HG03575 (cell line): ENCODE measurements around the gene RFNG.

Source experiments
- ATAC-seq: cut with Tn5 transposase; IDR thresholded peaks from one replicate; pipeline ENCODE4 v1.9.1; 2021; ENCODE audit not compliant: unreplicated experiment, insufficient number of reproducible peaks, low FRiP score; ENCODE audit errors: extremely low read depth

The RFNG gene

DNA sequence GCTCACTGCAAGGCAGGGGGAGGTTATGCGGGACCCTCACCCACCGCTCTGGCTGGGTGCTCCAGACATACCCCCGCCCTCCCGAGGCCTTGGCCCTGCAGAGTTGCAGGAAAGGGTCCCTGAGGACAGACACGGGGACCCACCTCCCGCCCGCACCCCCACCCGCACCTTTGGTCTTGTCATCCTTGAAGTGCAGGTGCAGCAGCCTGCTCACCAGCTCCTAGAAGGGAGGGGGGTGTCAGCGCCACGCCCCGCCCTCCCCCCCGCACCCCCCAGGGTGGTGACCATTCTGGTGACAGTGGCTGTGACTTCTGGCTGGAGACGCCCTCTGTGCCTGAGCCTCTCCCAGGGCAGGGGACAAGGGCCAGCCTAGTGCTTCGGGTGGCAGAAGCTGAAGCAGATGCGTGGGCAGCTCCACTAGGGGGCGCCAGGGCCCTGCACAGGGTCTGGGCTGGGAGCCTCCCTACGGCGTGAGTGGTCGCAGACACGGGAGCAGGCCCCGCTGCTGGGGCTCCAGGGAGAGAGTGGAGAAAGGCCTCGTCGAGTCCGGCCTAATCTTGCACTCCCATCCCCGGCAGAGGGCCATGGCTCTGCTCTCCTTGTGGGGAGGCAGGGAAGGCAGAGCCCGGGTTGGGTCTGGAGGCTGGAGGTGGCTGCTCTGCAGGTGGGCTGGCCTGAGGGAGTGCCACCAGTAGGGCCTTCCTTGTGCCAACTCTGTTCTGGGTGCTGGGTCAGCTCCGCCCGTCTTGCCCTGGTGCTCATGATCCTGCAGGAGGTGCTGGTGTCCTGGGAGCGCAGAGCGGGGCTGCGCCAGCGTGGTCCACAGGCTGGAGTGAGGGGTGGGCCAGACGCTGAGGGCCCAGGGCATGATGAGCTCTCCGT lies 31.7 kb downstream of the RFNG start:
- ATAC-seq = no peak

- ATAC-seq = no peak
Observed at GRCh38 chr17:82018989-82019689, 32.5 kb downstream of the RFNG start.

- ATAC-seq = no peak
Observed at GRCh38 chr17:82018152-82018988, 33.2 kb downstream of the RFNG start.

DNA sequence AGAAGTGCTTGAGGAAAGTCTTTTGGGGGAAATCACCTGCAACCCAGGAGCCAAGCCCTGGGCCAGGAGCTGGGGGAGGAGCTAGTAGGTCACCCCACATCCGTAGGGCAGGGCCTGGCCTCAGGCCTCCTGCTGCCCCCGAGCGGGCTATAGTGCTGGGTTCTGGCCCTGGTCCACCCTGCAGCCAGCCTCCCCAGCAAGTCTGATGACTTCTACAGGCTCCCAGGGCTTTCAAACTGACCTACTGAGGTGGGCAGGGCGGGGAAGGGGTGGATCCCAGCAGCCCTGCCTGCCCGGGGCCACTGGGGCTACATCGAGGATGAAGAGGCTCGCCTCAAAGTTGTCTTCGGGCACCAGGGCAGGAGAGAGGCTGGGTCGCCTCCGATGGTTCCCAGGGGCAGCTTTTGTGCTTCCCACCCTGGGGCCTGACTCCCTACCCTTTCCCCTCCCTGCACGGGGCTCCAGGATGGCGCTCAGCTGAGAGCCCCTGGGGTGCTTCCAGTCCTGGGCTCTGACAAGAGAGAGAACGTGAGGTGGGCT lies 33.9 kb downstream of the RFNG start:
- ATAC-seq = no peak

- ATAC-seq = no peak
Observed at GRCh38 chr17:82016875-82017459, 34.6 kb downstream of the RFNG start.

- no peak for ATAC-seq
Observed at GRCh38 chr17:82016061-82016874, 35.3 kb downstream of the RFNG start.

- ATAC-seq = no peak
Observed at GRCh38 chr17:82015311-82015971, 36.2 kb downstream of the RFNG start.

DNA sequence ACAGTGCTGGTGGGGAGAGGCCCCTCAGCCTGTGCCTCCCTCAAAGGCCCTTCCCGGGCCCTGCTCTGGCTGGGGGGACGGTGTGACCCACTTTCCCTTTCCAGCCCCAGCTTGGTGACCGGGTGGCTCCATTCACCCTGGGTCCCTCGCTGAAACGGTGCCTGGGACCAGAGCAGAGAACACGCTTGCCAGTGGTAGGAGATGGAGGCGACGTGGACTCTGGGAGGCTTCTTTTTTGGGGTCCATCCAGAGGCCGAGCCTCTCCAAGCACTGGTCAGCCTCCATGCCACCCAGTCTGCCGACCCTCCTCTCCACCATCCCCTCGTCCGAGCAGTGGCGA lies 36.7 kb downstream of the RFNG start:
- no peak for ATAC-seq

DNA sequence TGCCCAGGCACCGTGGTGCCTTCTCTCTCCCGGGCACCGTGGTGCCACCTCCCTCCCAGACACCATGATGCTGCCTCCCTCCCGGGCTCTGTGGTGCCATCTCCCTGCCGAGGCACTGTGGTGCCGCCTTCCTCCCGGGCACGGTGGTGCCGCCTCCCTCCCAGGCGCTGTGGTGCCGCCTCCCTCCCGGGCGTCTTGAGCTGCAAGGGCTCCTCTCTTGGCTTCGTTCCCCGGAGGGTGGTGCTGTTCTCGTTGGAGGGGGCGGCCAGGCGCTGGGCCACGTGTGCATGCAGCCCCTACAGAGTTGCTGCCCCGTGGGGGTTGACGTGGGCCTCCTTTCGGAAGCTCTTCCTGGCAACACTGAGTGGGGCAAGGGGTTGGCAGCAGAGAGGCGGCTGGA lies 37.2 kb downstream of the RFNG start:
- ATAC-seq = no peak

- no peak for ATAC-seq
Observed at GRCh38 chr17:82013772-82014321, 37.8 kb downstream of the RFNG start.

- no peak for ATAC-seq
Observed at GRCh38 chr17:82013341-82013740, 38.3 kb downstream of the RFNG start.

- no peak for ATAC-seq
Observed at GRCh38 chr17:82012640-82013295, 38.8 kb downstream of the RFNG start.

GRCh38 chr17:82012261-82012639 lies 39.4 kb downstream of the RFNG start:
- no peak for ATAC-seq

DNA sequence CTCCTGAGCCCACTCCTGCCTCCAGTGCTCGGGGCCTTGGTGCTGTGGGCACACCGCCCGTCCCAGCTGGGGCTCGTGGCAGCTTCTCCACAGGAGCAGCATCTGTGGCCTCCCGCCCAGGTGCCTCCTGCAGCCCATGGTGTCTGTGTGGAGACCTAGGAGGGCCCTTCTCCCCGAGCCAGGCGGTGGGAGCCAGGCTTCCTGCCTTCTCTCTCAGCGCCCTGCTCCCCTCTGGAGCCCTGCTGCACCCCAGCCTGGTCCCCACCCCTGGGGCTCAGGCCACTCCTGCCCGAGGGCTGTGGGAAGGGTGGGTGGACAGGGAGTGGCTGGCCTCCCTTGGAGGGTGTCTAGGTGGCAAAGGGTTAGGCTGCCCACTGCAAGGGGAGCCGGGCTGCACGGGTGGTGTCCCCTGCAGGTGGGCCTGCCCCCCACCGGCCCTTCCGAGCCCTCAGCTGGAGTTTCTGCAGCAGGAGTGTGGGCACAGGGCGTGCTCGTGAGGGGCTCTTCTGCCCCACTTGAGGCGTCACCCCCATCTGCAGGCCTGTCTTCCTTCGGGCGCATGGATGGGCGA lies 39.9 kb downstream of the RFNG start:
- ATAC-seq = no peak

GRCh38 chr17:82010575-82011525 lies 40.8 kb downstream of the RFNG start:
- no peak for ATAC-seq

DNA sequence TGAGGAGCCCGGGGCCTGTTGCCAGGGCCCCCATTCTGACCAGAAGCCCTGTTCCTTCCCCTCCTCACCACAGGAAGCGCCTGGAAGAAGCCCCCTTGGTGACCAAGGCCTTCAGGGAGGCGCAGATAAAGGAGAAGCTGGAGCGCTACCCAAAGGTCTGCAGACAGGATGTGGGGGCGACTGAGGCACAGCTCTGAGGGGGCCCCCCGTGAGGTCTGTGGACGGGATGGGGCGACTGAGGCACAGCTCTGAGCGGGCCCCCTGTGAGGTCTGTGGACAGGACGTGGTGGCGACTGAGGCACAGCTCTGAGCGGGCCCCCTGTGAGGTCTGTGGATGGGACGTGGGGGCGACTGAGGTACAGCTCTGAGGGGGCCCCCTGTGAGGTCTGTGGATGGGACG lies 42.2 kb downstream of the RFNG start:
- no peak for ATAC-seq
